HepG2 (cell line): Measurements from ENCODE around the gene ZSCAN2. TPM values are rescaled to one million over a fixed set of nuclear protein-coding genes. Genes with fewer than 3 reads are reported as not detected.

Experiments used
- CCDC6 ChIP-seq: sonication (generic); formaldehyde crosslinking; IDR thresholded peaks from 2 replicates; pipeline ENCODE4 v1.8.1; 2022; ENCODE audit warnings: mild to moderate bottlenecking, missing genetic modification reagents, moderate library complexity
- FOXP1 ChIP-seq, 2 experiments: fragments of 450-650 bp in 1 of 2; IDR thresholded peaks; 2 replicates each; pipeline ENCODE4 v1.6.1; 2017 to 2018; ENCODE audit warnings: antibody characterized with exemption in 1 of 2
- HIVEP1 ChIP-seq: sonication (generic); formaldehyde crosslinking; IDR thresholded peaks from 2 replicates; pipeline ENCODE4 v1.4.0; 2020; ENCODE audit warnings: mild to moderate bottlenecking, missing genetic modification reagents
- HNRNPLL ChIP-seq: fragments of 200-400 bp; formaldehyde crosslinking; IDR thresholded peaks from 2 replicates; pipeline ENCODE4 v1.6.1; 2017; ENCODE audit warnings: mild to moderate bottlenecking, low read depth, low read length; ENCODE audit not compliant: poor library complexity, severe bottlenecking
- HOXA3 ChIP-seq: sonication (generic); formaldehyde crosslinking; IDR thresholded peaks from 2 replicates; pipeline ENCODE4 v1.5.0; 2020; ENCODE audit warnings: missing genetic modification reagents
- IRF9 ChIP-seq: sonication (generic); formaldehyde crosslinking; IDR thresholded peaks from 2 replicates; pipeline ENCODE4 v1.8.0; 2022; ENCODE audit warnings: missing genetic modification reagents, mild to moderate bottlenecking, borderline replicate concordance
- NKX3-1 ChIP-seq: sonication (generic); formaldehyde crosslinking; IDR thresholded peaks from 2 replicates; pipeline ENCODE4 v1.5.0; 2020; ENCODE audit warnings: missing genetic modification reagents
- SMC3 ChIP-seq: IDR thresholded peaks from 2 replicates; pipeline ENCODE4 v1.6.1; 2011; ENCODE audit warnings: low read length, improper control_type of control experiment
- SP4 ChIP-seq: sonication (generic); formaldehyde crosslinking; IDR thresholded peaks from 2 replicates; pipeline ENCODE4 v1.8.1; 2023; ENCODE audit warnings: mild to moderate bottlenecking, missing genetic modification reagents
- TCF12 ChIP-seq, 2 experiments: fragments of 450-650 bp in 1 of 2; sonication (generic) in 1 of 2; formaldehyde crosslinking in 1 of 2; IDR thresholded peaks; 2 replicates each; pipeline versions ENCODE4 v1.6.1 to v1.8.0; 2017 to 2022; ENCODE audit warnings: antibody characterized with exemption in 1 of 2, mild to moderate bottlenecking in 1 of 2, missing genetic modification reagents in 1 of 2, moderate library complexity in 1 of 2
- TOPORS ChIP-seq: sonication (generic); formaldehyde crosslinking; IDR thresholded peaks from 2 replicates; pipeline ENCODE4 v1.8.0; 2023; ENCODE audit warnings: mild to moderate bottlenecking, missing genetic modification reagents
- XRCC5 ChIP-seq: fragments of 200-400 bp; formaldehyde crosslinking; optimal IDR thresholded peaks from 2 replicates; pipeline ENCODE3; 2017; ENCODE audit warnings: mild to moderate bottlenecking, low read length
- ZNF124 ChIP-seq: sonication (generic); formaldehyde crosslinking; IDR thresholded peaks from 2 replicates; pipeline ENCODE4 v1.4.0; 2020; ENCODE audit warnings: missing genetic modification reagents
- ZNF607 ChIP-seq: sonication (generic); formaldehyde crosslinking; IDR thresholded peaks from 2 replicates; pipeline ENCODE4 v1.5.1; 2020; ENCODE audit warnings: missing genetic modification reagents, mild to moderate bottlenecking, borderline replicate concordance
- ZNF766 ChIP-seq: sonication (generic); formaldehyde crosslinking; IDR thresholded peaks from 2 replicates; pipeline ENCODE4 v1.5.0; 2020; ENCODE audit warnings: missing genetic modification reagents, borderline replicate concordance
- polyA plus RNA-seq, 8 experiments: library from polyadenylated mRNA; depleted of rRNA in 3 of 8; stranded (reverse) in 7 of 8; unstranded in 1 of 8; fragments of >200 nt; fragmentation: Illumina TruSeq in 4 of 8; extraction: Trizol in 4 of 8; gene quantifications; 2 replicates each; pipeline versions ENCODE4 v1.2.1 to v1.2.3, GENCODE V29; 2011 to 2016; ENCODE audit warnings: low read depth in 4 of 8, missing spikeins in 1 of 8, mixed read lengths in 1 of 8; ENCODE audit not compliant: insufficient read depth in 1 of 8
- total RNA-seq, 5 experiments: library from RNA; depleted of rRNA; stranded (reverse); fragments of >200 nt; fragmentation: Illumina TruSeq; extraction: Trizol; gene quantifications; 2 replicates each; pipeline ENCODE4 v1.2.3, GENCODE V29; 2016; ENCODE audit warnings: low read depth in 1 of 5
- TF ChIP-seq, protein P1 (sequence below): sonication (generic); formaldehyde crosslinking; IDR thresholded peaks from 2 replicates; pipeline ENCODE4 v1.4.0; 2020; ENCODE audit warnings: missing genetic modification reagents, borderline replicate concordance
- TF ChIP-seq, protein P2 (sequence below): IDR thresholded peaks from 2 replicates; pipeline ENCODE4 v1.6.1; 2016; ENCODE audit warnings: low read depth, control low read depth
- TF ChIP-seq, protein P3 (sequence below), 2 experiments: sonication (generic) in 1 of 2; formaldehyde crosslinking in 1 of 2; IDR thresholded peaks; 2 replicates each; pipeline versions ENCODE4 v1.6.1 to v1.9.0; 2014 to 2022; ENCODE audit warnings: antibody characterized with exemption in 1 of 2, borderline replicate concordance in 1 of 2, inconsistent platforms in 1 of 2, low read depth in 1 of 2, missing genetic modification reagents in 1 of 2

Gene ZSCAN2
- total and polyA plus RNA-seq, 2 of the 13 experiments (the other 11 are each of a cell fraction or from before 2014, with no cell fraction given): 11.4 to 21.5 TPM

- TF ChIP-seq FOXP1 (IDR thresholded peaks at IDR 0.05) (no peak), FOXP1 (CRISPR knock-in tag; IDR thresholded peaks at IDR 0.05) (no peak), SP4 (peak; percentile 70), ZNF124 (CRISPR knock-in tag) (no peak), ZNF607 (0 out of 2 replicates have a peak, but pooled peaks have one; percentile 33), HOXA3 (CRISPR knock-in tag) (peak; percentile 65; the same call in 1 of the 2 replicates), HNRNPLL (peak; percentile 83), CCDC6 (CRISPR knock-in tag) (no peak; the same call in 1 of the 2 replicates), HIVEP1 (CRISPR knock-in tag) (no peak), SMC3 (no peak), TOPORS (CRISPR knock-in tag) (peak; percentile 14; the same call in 1 of the 2 replicates), NKX3-1 (CRISPR knock-in tag) (no peak), XRCC5 (no peak), TCF12 (IDR thresholded peaks at IDR 0.05) (no peak), TCF12 (CRISPR knock-in tag; IDR thresholded peaks at IDR 0.05) (no peak), ZNF766 (CRISPR knock-in tag) (0 out of 2 replicates have a peak, but pooled peaks have one; percentile 0), IRF9 (CRISPR knock-in tag) (0 out of 2 replicates have a peak, but pooled peaks have one; percentile 39)
- TF ChIP-seq, protein P1, sequence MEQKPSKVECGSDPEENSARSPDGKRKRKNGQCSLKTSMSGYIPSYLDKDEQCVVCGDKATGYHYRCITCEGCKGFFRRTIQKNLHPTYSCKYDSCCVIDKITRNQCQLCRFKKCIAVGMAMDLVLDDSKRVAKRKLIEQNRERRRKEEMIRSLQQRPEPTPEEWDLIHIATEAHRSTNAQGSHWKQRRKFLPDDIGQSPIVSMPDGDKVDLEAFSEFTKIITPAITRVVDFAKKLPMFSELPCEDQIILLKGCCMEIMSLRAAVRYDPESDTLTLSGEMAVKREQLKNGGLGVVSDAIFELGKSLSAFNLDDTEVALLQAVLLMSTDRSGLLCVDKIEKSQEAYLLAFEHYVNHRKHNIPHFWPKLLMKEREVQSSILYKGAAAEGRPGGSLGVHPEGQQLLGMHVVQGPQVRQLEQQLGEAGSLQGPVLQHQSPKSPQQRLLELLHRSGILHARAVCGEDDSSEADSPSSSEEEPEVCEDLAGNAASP (CRISPR knock-in tag): peak; percentile 47; the same call in 1 of the 2 replicates
- TF ChIP-seq, protein P2, sequence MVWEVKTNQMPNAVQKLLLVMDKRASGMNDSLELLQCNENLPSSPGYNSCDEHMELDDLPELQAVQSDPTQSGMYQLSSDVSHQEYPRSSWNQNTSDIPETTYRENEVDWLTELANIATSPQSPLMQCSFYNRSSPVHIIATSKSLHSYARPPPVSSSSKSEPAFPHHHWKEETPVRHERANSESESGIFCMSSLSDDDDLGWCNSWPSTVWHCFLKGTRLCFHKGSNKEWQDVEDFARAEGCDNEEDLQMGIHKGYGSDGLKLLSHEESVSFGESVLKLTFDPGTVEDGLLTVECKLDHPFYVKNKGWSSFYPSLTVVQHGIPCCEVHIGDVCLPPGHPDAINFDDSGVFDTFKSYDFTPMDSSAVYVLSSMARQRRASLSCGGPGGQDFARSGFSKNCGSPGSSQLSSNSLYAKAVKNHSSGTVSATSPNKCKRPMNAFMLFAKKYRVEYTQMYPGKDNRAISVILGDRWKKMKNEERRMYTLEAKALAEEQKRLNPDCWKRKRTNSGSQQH (CRISPR knock-in tag): peak; percentile 62; the same call in 1 of the 2 replicates
- TF ChIP-seq, protein P3, sequence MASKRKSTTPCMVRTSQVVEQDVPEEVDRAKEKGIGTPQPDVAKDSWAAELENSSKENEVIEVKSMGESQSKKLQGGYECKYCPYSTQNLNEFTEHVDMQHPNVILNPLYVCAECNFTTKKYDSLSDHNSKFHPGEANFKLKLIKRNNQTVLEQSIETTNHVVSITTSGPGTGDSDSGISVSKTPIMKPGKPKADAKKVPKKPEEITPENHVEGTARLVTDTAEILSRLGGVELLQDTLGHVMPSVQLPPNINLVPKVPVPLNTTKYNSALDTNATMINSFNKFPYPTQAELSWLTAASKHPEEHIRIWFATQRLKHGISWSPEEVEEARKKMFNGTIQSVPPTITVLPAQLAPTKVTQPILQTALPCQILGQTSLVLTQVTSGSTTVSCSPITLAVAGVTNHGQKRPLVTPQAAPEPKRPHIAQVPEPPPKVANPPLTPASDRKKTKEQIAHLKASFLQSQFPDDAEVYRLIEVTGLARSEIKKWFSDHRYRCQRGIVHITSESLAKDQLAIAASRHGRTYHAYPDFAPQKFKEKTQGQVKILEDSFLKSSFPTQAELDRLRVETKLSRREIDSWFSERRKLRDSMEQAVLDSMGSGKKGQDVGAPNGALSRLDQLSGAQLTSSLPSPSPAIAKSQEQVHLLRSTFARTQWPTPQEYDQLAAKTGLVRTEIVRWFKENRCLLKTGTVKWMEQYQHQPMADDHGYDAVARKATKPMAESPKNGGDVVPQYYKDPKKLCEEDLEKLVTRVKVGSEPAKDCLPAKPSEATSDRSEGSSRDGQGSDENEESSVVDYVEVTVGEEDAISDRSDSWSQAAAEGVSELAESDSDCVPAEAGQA (IDR thresholded peaks at IDR 0.05; ENCODE audit: low read depth): peak; percentile 14; the same call in 1 of the 2 replicates
- TF ChIP-seq, protein P3 (CRISPR knock-in tag; IDR thresholded peaks at IDR 0.05; ENCODE audit: borderline replicate concordance): no peak
Measured at GRCh38 chr15:84600687-84601554, at the start of gene ZSCAN2 (continued).
